ENCODE results near the gene SLC38A2. TPM values are rescaled to one million over a fixed set of nuclear protein-coding genes. Genes with fewer than 3 reads are reported as not detected.

Gene SLC38A2
- total and polyA plus RNA-seq, 2 of the 4 experiments (the other 2 are of a cell fraction): 313 to 881 TPM

- no peak overlapping the region for H2BK20ac ChIP-seq (ENCODE audit: low read depth, low read length)
- ChIA-PET POLR2A (ENCODE audit: unreplicated experiment) (no interaction called here), CTCF (interaction anchor here (0.6 kb wide), 1 partner anchor 81 kb away, joined by 3 read pairs; no protein-coding TSS in a partner anchor)
- no peak overlapping the region for H2AK5ac ChIP-seq (ENCODE audit: low read depth, low read length)
- H3K18ac ChIP-seq (ENCODE audit: low read depth, low read length): no peak overlapping the region
- 75% methylated on average over 2 of the region's 4 CpGs; no CpG with 5 or more reads in 1 of the 2 experiments for WGBS, 2 experiments (ENCODE audit: extremely low coverage in 2 of 2, insufficient read length in 1 of 2)
- no peak overlapping the region for H3K4me3 ChIP-seq (ENCODE audit: insufficient read depth, low read depth, low read length)
- H3K79me1 ChIP-seq (ENCODE audit: low read depth in 1 of 2, low read length in 2 of 2): no peaks in the 10 kb centered on the region
- no peak overlapping the region for H2AFZ ChIP-seq (replicated peaks; ENCODE audit: low read length, poor library complexity)
- in situ Hi-C loops (cut with MboI; ENCODE audit: low sequenced_read_pairs) (no loop called here), intact Hi-C loops (cut with micrococcal nuclease) (no loop called here), dilution Hi-C loops (cut with HindIII; ENCODE audit: low sequenced_read_pairs, unreplicated experiment) (no loop called here)
- H2AK9ac ChIP-seq (replicated peaks; ENCODE audit: low read depth, low read length, poor library complexity): no peak overlapping the region
- DNase-seq (no peak), ATAC-seq (ENCODE audit: low read depth) (no peak)
- H3K23ac ChIP-seq (ENCODE audit: low read depth, low read length): no peak overlapping the region
- TF ChIP-seq MXI1 (IDR thresholded peaks at IDR 0.05; ENCODE audit: borderline replicate concordance, low read depth, low read length): no peak
- no peak for TF ChIP-seq CHD1 (IDR thresholded peaks at IDR 0.05; ENCODE audit: low read depth, low read length)
- no peak for TF ChIP-seq RFX5 (IDR thresholded peaks at IDR 0.05; ENCODE audit: low read depth, low read length)
- TF ChIP-seq CTCF (conservative IDR thresholded peaks at IDR 0.05; ENCODE audit: low read depth, low read length): no peak
- TF ChIP-seq POLR2A (IDR thresholded peaks at IDR 0.05; ENCODE audit: low read depth, low read length): no peak
- no peak for TF ChIP-seq NFE2L2 (IDR thresholded peaks at IDR 0.05; ENCODE audit: low read depth, low read length)
- TF ChIP-seq CEBPB (IDR thresholded peaks at IDR 0.05; ENCODE audit: low read depth, low read length): no peak
- no peak for TF ChIP-seq ELK1 (IDR thresholded peaks at IDR 0.05; ENCODE audit: borderline replicate concordance, low read depth, low read length)
- no peak for TF ChIP-seq FOS (IDR thresholded peaks at IDR 0.05; ENCODE audit: low read depth, low read length)
- no peak for TF ChIP-seq BHLHE40 (IDR thresholded peaks at IDR 0.05; ENCODE audit: low read depth, low read length)
- TF ChIP-seq RCOR1 (IDR thresholded peaks at IDR 0.05; ENCODE audit: insufficient replicate concordance, low read length): no peak
- no peak for TF ChIP-seq MAFK (IDR thresholded peaks at IDR 0.05; ENCODE audit: low read depth, low read length)
- TF ChIP-seq MAZ (IDR thresholded peaks at IDR 0.05; ENCODE audit: borderline replicate concordance, low read depth, low read length): no peak
- TF ChIP-seq RAD21 (IDR thresholded peaks at IDR 0.05; ENCODE audit: low read length): no peak
- no peak for TF ChIP-seq USF2 (IDR thresholded peaks at IDR 0.05; ENCODE audit: low read depth, low read length)
- no peak for TF ChIP-seq SMC3 (IDR thresholded peaks at IDR 0.05; ENCODE audit: low read depth, low read length)
- H2BK120ac ChIP-seq (ENCODE audit: low read depth, low read length): no peak overlapping the region
- no peak overlapping the region for H3K4ac ChIP-seq (ENCODE audit: low read depth, low read length)
- no peak overlapping the region for H3K56ac ChIP-seq (ENCODE audit: extremely low read depth, insufficient read depth, low read length)
- no peak overlapping the region for H3K14ac ChIP-seq (replicated peaks; ENCODE audit: low read depth, low read length)
- H3K36me3 ChIP-seq (ENCODE audit: control insufficient read depth, insufficient read depth, low read length): no peaks in the 10 kb centered on the region
- no peak overlapping the region for H4K8ac ChIP-seq (ENCODE audit: low read depth in 2 of 2, low read length in 2 of 2)
- H3K27me3 ChIP-seq (ENCODE audit: control insufficient read depth, insufficient read depth, low read length): no peaks in the 10 kb centered on the region
- H4K20me1 ChIP-seq (ENCODE audit: insufficient read depth, low read length): no peaks in the 10 kb centered on the region
- no peaks in the 10 kb centered on the region for H3K9me1 ChIP-seq (ENCODE audit: insufficient read depth, low read length)
- BruUV-seq (replicated peaks): no TSS peak
- H3K4me1 ChIP-seq (ENCODE audit: control insufficient read depth, insufficient read depth, low read length): no peaks in the 10 kb centered on the region
- H3K4me2 ChIP-seq (ENCODE audit: low read depth, low read length): no peak overlapping the region
- no peak overlapping the region for H4K91ac ChIP-seq (ENCODE audit: insufficient read depth, low read depth, low read length)
- H3K27ac ChIP-seq (ENCODE audit: insufficient read depth, low read length): no peak overlapping the region
- no peaks in the 10 kb centered on the region for H3K9me3 ChIP-seq (ENCODE audit: control insufficient read depth, insufficient read depth, low read length)
- H2BK5ac ChIP-seq (ENCODE audit: low read depth, low read length, poor library complexity, severe bottlenecking): no peak overlapping the region
- no peak overlapping the region for H3K9ac ChIP-seq (ENCODE audit: low read depth, low read length)
- H2BK15ac ChIP-seq (ENCODE audit: low read depth, low read length): peak overlapping the region; percentile 15; the same call in 1 of the 3 replicates
- H4K5ac ChIP-seq (ENCODE audit: low read depth, low read length): no peak overlapping the region
These were observed 43.0 kb upstream of the SLC38A2 start for GRCh38 chr12:46415552-46415951.

Data from IMR-90 (cell line).